H1 (cell line): ENCODE results near the gene UGT2B11. TPM values are rescaled to one million over a fixed set of nuclear protein-coding genes. Genes with fewer than 3 reads are reported as not detected.
"Not testable (repeated sequence)": the region's sequence is repeated elsewhere in the genome, so short reads cannot be mapped to it uniquely, and the experiment has no call there.

Source experiments
- CTCF ChIA-PET: fragments of 300-600 bp; sonication (Branson Sonifier 250); formaldehyde crosslinking; loops from one replicate; lab custom pipeline; 2021; ENCODE audit not compliant: partially characterized antibody; lab: Charles Lee
- POLR2A ChIA-PET: fragments of 300-600 bp; sonication (Branson Sonifier 250); formaldehyde crosslinking; loops from one replicate; lab custom pipeline; 2021; ENCODE audit warnings: inconsistent platforms; ENCODE audit not compliant: partially characterized antibody; lab: Charles Lee
- DNase-seq, 2 experiments: peaks; one replicate each; pipeline versions ENCODE4 v3.0.0 to v3.0.0-alpha.2; 2010 to 2022; ENCODE audit warnings: low spot score in 2 of 2, low read depth in 1 of 2, mixed read lengths in 1 of 2
- FAIRE-seq: peaks from 2 replicates; lab custom pipeline; 2011; peaks lifted over from hg19 to GRCh38; lab: Jason Lieb, UNC
- H2AFZ ChIP-seq: 2 replicates; pipeline ENCODE4 v1.8.1; 2012; ENCODE audit warnings: low read length, inconsistent platforms
- H2AK5ac ChIP-seq: 2 replicates; pipeline ENCODE4 v1.6.1; 2013; ENCODE audit warnings: low read depth, low read length
- H2BK120ac ChIP-seq: replicated peaks from 2 replicates; pipeline ENCODE3; 2013; ENCODE audit warnings: low read depth, low read length, inconsistent platforms
- H2BK12ac ChIP-seq: 2 replicates; pipeline ENCODE4 v1.6.1; 2013; ENCODE audit warnings: low read depth, low read length
- H2BK15ac ChIP-seq: 2 replicates; pipeline ENCODE4 v1.6.1; 2013; ENCODE audit warnings: low read length
- H2BK20ac ChIP-seq: 2 replicates; pipeline ENCODE4 v1.6.1; 2013; ENCODE audit warnings: low read length
- H2BK5ac ChIP-seq: 2 replicates; pipeline ENCODE4 v1.6.1; 2013; ENCODE audit warnings: low read depth, low read length
- H3K14ac ChIP-seq: 2 replicates; pipeline ENCODE4 v1.6.1; 2013; ENCODE audit warnings: inconsistent platforms; ENCODE audit not compliant: insufficient read length
- H3K18ac ChIP-seq: 2 replicates; pipeline ENCODE4 v1.6.1; 2013; ENCODE audit warnings: low read length; ENCODE audit errors: extremely low read depth
- H3K23ac ChIP-seq: 2 replicates; pipeline ENCODE4 v1.6.1; 2013; ENCODE audit warnings: inconsistent platforms; ENCODE audit not compliant: insufficient read length
- H3K23me2 ChIP-seq: 2 replicates; pipeline ENCODE4 v1.6.1; 2013; ENCODE audit warnings: low read depth, low read length
- H3K27ac ChIP-seq: 2 replicates; pipeline ENCODE4 v1.6.1; 2011; ENCODE audit warnings: low read depth, low read length, inconsistent platforms
- H3K27me3 ChIP-seq, 4 experiments: replicated peaks in 1 of 4; 1 replicate in 1 of 4; 2 replicates in 3 of 4; pipeline versions ENCODE4 v1.6.1 to v1.8.1; 2011 to 2013; ENCODE audit warnings: low read length in 3 of 4, mild to moderate bottlenecking in 3 of 4, inconsistent platforms in 2 of 4, mixed read lengths in 2 of 4, moderate library complexity in 1 of 4; ENCODE audit not compliant: control insufficient read depth in 3 of 4, insufficient read depth in 3 of 4; ENCODE audit errors: extremely low read depth in 1 of 4
- H3K36me3 ChIP-seq, 4 experiments: 2 replicates each; pipeline versions ENCODE4 v1.6.1 to v1.8.1; 2011 to 2013; ENCODE audit warnings: mild to moderate bottlenecking in 4 of 4, low read length in 3 of 4, moderate library complexity in 2 of 4, control low read depth in 1 of 4, inconsistent platforms in 1 of 4; ENCODE audit not compliant: insufficient read depth in 4 of 4, control insufficient read depth in 2 of 4
- H3K4ac ChIP-seq: replicated peaks from 2 replicates; pipeline ENCODE3; 2013; ENCODE audit warnings: low read length, low read depth, mixed read lengths, inconsistent platforms; ENCODE audit not compliant: insufficient read length
- H3K4me1 ChIP-seq, 4 experiments: replicated peaks in 1 of 4; 1 replicate in 1 of 4; 2 replicates in 3 of 4; pipeline versions ENCODE4 v1.6.1 to v1.8.1; 2011 to 2013; ENCODE audit warnings: low read length in 3 of 4, inconsistent platforms in 2 of 4, mixed read lengths in 1 of 4; ENCODE audit not compliant: insufficient read depth in 4 of 4, control insufficient read depth in 3 of 4
- H3K4me2 ChIP-seq, 2 experiments: 2 replicates each; pipeline versions ENCODE4 v1.6.1 to v1.8.1; 2011 to 2013; ENCODE audit warnings: low read depth in 2 of 2, low read length in 2 of 2, control low read depth in 1 of 2, inconsistent platforms in 1 of 2, mild to moderate bottlenecking in 1 of 2; ENCODE audit not compliant: insufficient read depth in 1 of 2
- H3K4me3 ChIP-seq, 4 experiments: fragments of 200-600, 300-600 bp in 1 of 4; sonication (generic), shearing (Covaris generic), sonication (Bioruptor Twin) in 1 of 4; 2 replicates each; pipeline versions ENCODE4 v1.5.1 to v1.8.1; 2011 to 2016; ENCODE audit warnings: low read length in 4 of 4, low read depth in 3 of 4, control low read depth in 2 of 4, inconsistent platforms in 2 of 4, mild to moderate bottlenecking in 2 of 4, mixed read lengths in 1 of 4, moderate library complexity in 1 of 4; ENCODE audit not compliant: insufficient read depth in 2 of 4; ENCODE audit errors: extremely low read depth in 1 of 4
- H3K56ac ChIP-seq: replicated peaks from 2 replicates; pipeline ENCODE3; 2013; ENCODE audit warnings: low read depth, mild to moderate bottlenecking, mixed read lengths, low read length, inconsistent platforms; ENCODE audit not compliant: insufficient read length
- H3K79me1 ChIP-seq: 2 replicates; pipeline ENCODE4 v1.6.1; 2013; ENCODE audit warnings: low read depth, low read length, control low read depth
- H3K79me2 ChIP-seq, 2 experiments: 2 replicates each; pipeline versions ENCODE4 v1.6.1 to v1.8.1; 2012 to 2013; ENCODE audit warnings: low read length in 2 of 2, mild to moderate bottlenecking in 2 of 2, inconsistent platforms in 1 of 2; ENCODE audit not compliant: insufficient read depth in 2 of 2, control insufficient read depth in 1 of 2
- H3K9ac ChIP-seq, 4 experiments: replicated peaks in 1 of 4; 1 replicate in 1 of 4; 2 replicates in 3 of 4; pipeline versions ENCODE4 v1.6.1 to v1.8.1; 2011 to 2013; ENCODE audit warnings: low read depth in 3 of 4, low read length in 3 of 4, control low read depth in 2 of 4, mild to moderate bottlenecking in 2 of 4, moderate library complexity in 2 of 4, inconsistent platforms in 1 of 4; ENCODE audit errors: extremely low read depth in 1 of 4
- H3K9me3 ChIP-seq, 2 experiments: 2 replicates each; pipeline versions ENCODE4 v1.6.1 to v1.8.1; 2012 to 2013; ENCODE audit warnings: mild to moderate bottlenecking in 2 of 2, moderate library complexity in 2 of 2, control low read depth in 1 of 2, inconsistent platforms in 1 of 2, low read depth in 1 of 2, low read length in 1 of 2, mixed read lengths in 1 of 2; ENCODE audit not compliant: insufficient read depth in 2 of 2
- H4K20me1 ChIP-seq, 2 experiments: replicated peaks in 1 of 2; 2 replicates each; pipeline versions ENCODE3 to v1.8.1; 2011 to 2013; ENCODE audit warnings: inconsistent platforms in 2 of 2, low read length in 2 of 2, mild to moderate bottlenecking in 1 of 2; ENCODE audit not compliant: insufficient read depth in 2 of 2, control insufficient read depth in 1 of 2
- H4K5ac ChIP-seq: 2 replicates; pipeline ENCODE4 v1.6.1; 2013; ENCODE audit warnings: low read length, low read depth, mixed read lengths, inconsistent platforms; ENCODE audit not compliant: insufficient read length
- H4K8ac ChIP-seq: 2 replicates; pipeline ENCODE4 v1.8.0; 2013; ENCODE audit warnings: mild to moderate bottlenecking, moderate library complexity, low read length, inconsistent platforms; ENCODE audit not compliant: insufficient read depth; ENCODE audit errors: extremely low read depth
- H4K91ac ChIP-seq: replicated peaks from 2 replicates; pipeline ENCODE3; 2013; ENCODE audit warnings: low read length, mixed read lengths, inconsistent platforms; ENCODE audit not compliant: insufficient read length
- WGBS, 2 experiments: shearing (Covaris generic) in 1 of 2; methylation state at CpG; one replicate each; pipeline versions ENCODE4 v1.1.6 to v1.1.7; 2013 to 2015; ENCODE audit warnings: low lambda C conversion rate in 2 of 2, mixed read lengths in 2 of 2, inconsistent platforms in 1 of 2, low coverage in 1 of 2, missing lambda C conversion rate in 1 of 2; ENCODE audit not compliant: insufficient replicate concordance in 2 of 2, insufficient coverage in 1 of 2, insufficient read length in 1 of 2; ENCODE audit errors: extremely low coverage in 1 of 2, missing lambda C conversion rate in 1 of 2; 5-methylcytosine and 5-hydroxymethylcytosine counted together
- polyA plus RNA-seq, 7 experiments: library from polyadenylated mRNA; depleted of rRNA in 3 of 7; stranded (reverse) in 5 of 7; unstranded in 2 of 7; fragments of >200 nt in 5 of 7; fragments of 200-250 nt in 2 of 7; gene quantifications; 1 replicate in 5 of 7; 2 replicates in 1 of 7; 4 replicates in 1 of 7; pipeline versions ENCODE4 v1.2.1 to v1.2.3, GENCODE V29; 2011 to 2013; ENCODE audit warnings: missing spikeins in 2 of 7, mixed read lengths in 2 of 7
- total RNA-seq: library from RNA; stranded (reverse); fragmentation: NEBNext Ultra II Directional; extraction: Animal tissue kit (Norgen Biotek cat#: 25700); gene quantifications from 2 replicates; pipeline ENCODE4 v1.2.1, GENCODE V29; 2021

UGT2B11 gene
- total and polyA plus RNA-seq, 2 of the 8 experiments (the other 6 are each of a cell fraction or from before 2014, with no cell fraction given) = not detected

DNA sequence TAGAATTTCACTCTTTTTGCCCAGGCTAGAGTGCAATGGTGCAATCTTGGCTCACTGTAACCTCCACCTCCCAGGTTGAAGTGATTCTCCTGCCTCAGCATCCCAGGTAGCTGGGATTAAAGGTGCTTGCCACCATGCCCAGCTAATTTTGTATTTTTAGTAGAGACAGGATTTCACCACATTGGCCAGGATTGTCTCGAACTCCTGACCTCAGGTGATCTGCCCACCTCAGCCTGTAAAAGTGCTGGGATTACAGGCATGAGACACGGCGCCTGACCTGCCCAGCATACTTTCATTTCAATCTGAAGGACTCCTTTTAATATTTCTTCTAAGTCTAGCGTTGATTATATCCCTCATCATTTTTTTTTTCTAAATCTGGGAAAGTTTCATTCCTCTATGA is 45.4 kb downstream of the UGT2B11 start:
- H2BK20ac ChIP-seq, H3K27me3 ChIP-seq, H3K18ac ChIP-seq, H3K23me2 ChIP-seq, H4K8ac ChIP-seq, H4K20me1 ChIP-seq, H3K4me3 ChIP-seq, H3K23ac ChIP-seq, H3K79me1 ChIP-seq, H2BK5ac ChIP-seq, H3K36me3 ChIP-seq, H3K56ac ChIP-seq, H4K91ac ChIP-seq, H2BK120ac ChIP-seq, H3K14ac ChIP-seq, H3K27ac ChIP-seq, H3K4me1 ChIP-seq, H2BK15ac ChIP-seq, H2BK12ac ChIP-seq, H2AFZ ChIP-seq, H4K5ac ChIP-seq, H3K4me2 ChIP-seq, H3K4ac ChIP-seq, H3K9ac ChIP-seq, DNase-seq, FAIRE-seq, H3K9me3 ChIP-seq, H3K79me2 ChIP-seq, H2AK5ac ChIP-seq, POLR2A ChIA-PET: not testable (repeated sequence)
- CTCF ChIA-PET = interaction anchor here (0.6 to 2.2 kb wide), 7 partner anchors 50 to 953 kb away, joined by 3 to 14 read pairs (median 4); no protein-coding TSS in a partner anchor
- 94% methylated on average over 4 of the region's 4 CpGs; no CpG with 5 or more reads in 1 of the 2 experiments for WGBS, 2 experiments
